Measurements from ENCODE around the gene GDPD5.

DNA sequence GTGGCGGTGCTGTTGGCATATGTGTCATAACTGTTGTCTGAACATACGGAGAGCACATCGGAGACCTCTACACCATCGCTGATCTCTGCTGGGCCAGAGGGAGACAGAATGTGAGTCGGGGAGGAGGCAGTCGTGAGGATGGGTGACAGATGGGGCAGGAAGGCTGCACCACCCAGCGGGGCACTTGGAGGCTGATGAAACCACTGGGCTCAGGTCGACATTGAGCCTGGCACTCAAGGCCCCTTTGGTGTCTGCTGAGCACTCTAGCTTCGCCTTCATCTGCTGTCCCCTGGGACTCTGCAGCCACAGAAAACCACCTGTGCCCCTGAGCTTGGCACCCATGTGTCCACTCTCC, 90.2 kb downstream of the GDPD5 start:
- TF ChIP-seq, protein P1, sequence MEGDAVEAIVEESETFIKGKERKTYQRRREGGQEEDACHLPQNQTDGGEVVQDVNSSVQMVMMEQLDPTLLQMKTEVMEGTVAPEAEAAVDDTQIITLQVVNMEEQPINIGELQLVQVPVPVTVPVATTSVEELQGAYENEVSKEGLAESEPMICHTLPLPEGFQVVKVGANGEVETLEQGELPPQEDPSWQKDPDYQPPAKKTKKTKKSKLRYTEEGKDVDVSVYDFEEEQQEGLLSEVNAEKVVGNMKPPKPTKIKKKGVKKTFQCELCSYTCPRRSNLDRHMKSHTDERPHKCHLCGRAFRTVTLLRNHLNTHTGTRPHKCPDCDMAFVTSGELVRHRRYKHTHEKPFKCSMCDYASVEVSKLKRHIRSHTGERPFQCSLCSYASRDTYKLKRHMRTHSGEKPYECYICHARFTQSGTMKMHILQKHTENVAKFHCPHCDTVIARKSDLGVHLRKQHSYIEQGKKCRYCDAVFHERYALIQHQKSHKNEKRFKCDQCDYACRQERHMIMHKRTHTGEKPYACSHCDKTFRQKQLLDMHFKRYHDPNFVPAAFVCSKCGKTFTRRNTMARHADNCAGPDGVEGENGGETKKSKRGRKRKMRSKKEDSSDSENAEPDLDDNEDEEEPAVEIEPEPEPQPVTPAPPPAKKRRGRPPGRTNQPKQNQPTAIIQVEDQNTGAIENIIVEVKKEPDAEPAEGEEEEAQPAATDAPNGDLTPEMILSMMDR (IDR thresholded peaks at IDR 0.05), result no peak
- TF ChIP-seq POLR2A (IDR thresholded peaks at IDR 0.05), result no peak
